ENCODE results near the gene PRKAR1B.
A peak's percentile ranks its signal among the peaks of the same experiment; 100 is the strongest.

PRKAR1B gene

GRCh38 chr7:523347-524336 lies 203.4 kb downstream of the PRKAR1B start:
- no peak overlapping the region for H3K9ac ChIP-seq (ENCODE audit: low read length)
- no peaks in the 10 kb centered on the region for H3K9me3 ChIP-seq (ENCODE audit: control insufficient read depth, insufficient read depth, low read depth, low read length)
- peaks cover 54% of the 10 kb centered on the region for H3K27me3 ChIP-seq (ENCODE audit: control insufficient read depth, insufficient read depth, low read length)
- H3K4me1 ChIP-seq (ENCODE audit: control insufficient read depth, insufficient read depth, low read length): peaks cover 26% of the 10 kb centered on the region
- no peak overlapping the region for H3K27ac ChIP-seq (ENCODE audit: low read depth, low read length)
- no peak overlapping the region for H3K4me3 ChIP-seq (ENCODE audit: low read depth, low read length)
- H3K36me3 ChIP-seq (ENCODE audit: control insufficient read depth, insufficient read depth, low read length): no peaks in the 10 kb centered on the region

DNA sequence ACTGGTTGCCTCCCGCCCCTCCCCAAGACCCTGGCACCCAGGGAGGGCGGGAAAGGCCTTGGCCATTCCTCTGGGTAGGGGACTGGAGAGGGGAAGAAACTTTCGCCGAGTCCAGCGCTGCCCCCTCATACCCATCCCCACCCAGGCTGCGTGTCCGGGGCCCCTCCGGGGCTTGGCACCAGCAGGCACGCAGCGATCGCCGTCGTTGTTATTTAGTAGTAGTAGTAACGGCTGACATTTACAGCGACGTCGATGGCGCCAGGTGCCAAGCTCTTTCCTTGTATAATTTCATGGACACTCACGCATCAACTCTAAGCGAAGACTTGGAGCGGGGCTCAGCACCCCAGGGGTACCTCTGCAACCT lies 204.1 kb downstream of the PRKAR1B start:
- Histone ChIP-seq H3K4me1 (ENCODE audit: control insufficient read depth, insufficient read depth, low read length) (peaks cover 26% of the 10 kb centered on the region), H3K27me3 (ENCODE audit: control insufficient read depth, insufficient read depth, low read length) (peaks cover 56% of the 10 kb centered on the region), H3K9ac (ENCODE audit: low read length) (no peak overlapping the region), H3K9me3 (ENCODE audit: control insufficient read depth, insufficient read depth, low read depth, low read length) (no peaks in the 10 kb centered on the region), H3K27ac (ENCODE audit: low read depth, low read length) (no peak overlapping the region), H3K36me3 (ENCODE audit: control insufficient read depth, insufficient read depth, low read length) (no peaks in the 10 kb centered on the region), H3K4me3 (ENCODE audit: low read depth, low read length) (peak overlapping the region; percentile 67)

DNA sequence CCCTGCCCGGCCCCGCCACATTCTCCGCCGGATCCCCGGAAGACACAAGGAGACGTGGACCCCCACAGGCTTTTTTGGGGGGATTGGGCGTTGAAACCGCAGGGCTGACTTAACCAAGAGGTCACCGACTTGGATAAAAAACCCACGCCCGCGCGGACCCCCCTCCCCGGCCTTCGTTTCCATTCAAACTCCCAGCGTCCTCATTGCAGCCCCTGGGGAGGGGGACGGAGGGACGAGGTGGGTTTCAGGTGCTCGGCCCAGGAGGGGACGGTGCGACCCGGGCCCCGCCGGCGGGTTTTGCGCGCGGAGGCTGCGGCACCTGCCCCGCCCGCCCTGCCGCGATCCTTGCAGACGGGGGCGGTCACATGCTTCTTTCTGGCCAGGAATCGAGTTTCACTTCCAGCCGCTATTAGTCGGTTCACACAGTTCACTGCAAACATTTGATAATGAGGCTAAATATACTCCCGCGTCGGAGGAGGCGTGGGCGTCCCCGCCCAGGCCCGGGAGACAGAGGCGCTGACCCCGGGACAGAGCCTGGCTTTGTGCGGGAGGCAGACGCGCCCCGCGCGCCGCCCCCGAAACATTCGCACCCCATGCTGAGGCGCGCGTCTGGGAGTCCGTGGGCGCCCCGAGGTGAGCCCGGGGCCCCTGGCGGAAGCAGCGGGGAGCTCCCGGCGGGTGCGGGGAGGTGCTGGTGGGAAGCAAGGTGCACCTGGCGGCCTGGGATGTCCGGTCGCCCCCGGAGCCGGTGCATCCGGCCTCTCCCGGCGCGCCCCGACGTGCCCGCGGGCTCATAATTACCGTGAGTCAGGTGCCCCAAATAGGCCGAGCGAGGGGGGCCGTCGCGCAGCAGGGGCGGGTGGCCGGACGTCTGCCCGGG lies 204.8 kb downstream of the PRKAR1B start:
- peaks cover 26% of the 10 kb centered on the region for H3K4me1 ChIP-seq (ENCODE audit: control insufficient read depth, insufficient read depth, low read length)
- H3K27me3 ChIP-seq (ENCODE audit: control insufficient read depth, insufficient read depth, low read length): peaks cover 60% of the 10 kb centered on the region

GRCh38 chr7:521221-522070 lies 205.6 kb downstream of the PRKAR1B start:
- H3K4me1 ChIP-seq (ENCODE audit: control insufficient read depth, insufficient read depth, low read length): peaks cover 21% of the 10 kb centered on the region
- no peak overlapping the region for H3K27ac ChIP-seq (ENCODE audit: low read depth, low read length)
- no peaks in the 10 kb centered on the region for H3K9me3 ChIP-seq (ENCODE audit: control insufficient read depth, insufficient read depth, low read depth, low read length)
- H3K9ac ChIP-seq (ENCODE audit: low read length): peak overlapping the region; percentile 69
- H3K27me3 ChIP-seq (ENCODE audit: control insufficient read depth, insufficient read depth, low read length): peaks cover 60% of the 10 kb centered on the region
- H3K36me3 ChIP-seq (ENCODE audit: control insufficient read depth, insufficient read depth, low read length): no peaks in the 10 kb centered on the region
- peak overlapping the region; percentile 67 for H3K4me3 ChIP-seq (ENCODE audit: low read depth, low read length)

More for the DNA sequence above, 204.8 kb downstream of the PRKAR1B start:
- H3K9me3 ChIP-seq (ENCODE audit: control insufficient read depth, insufficient read depth, low read depth, low read length): no peaks in the 10 kb centered on the region
- H3K36me3 ChIP-seq (ENCODE audit: control insufficient read depth, insufficient read depth, low read length): no peaks in the 10 kb centered on the region
- peak overlapping the region; percentile 67 for H3K4me3 ChIP-seq (ENCODE audit: low read depth, low read length)
- peak overlapping the region; percentile 50 for H3K9ac ChIP-seq (ENCODE audit: low read length)
- no peak overlapping the region for H3K27ac ChIP-seq (ENCODE audit: low read depth, low read length)

DNA sequence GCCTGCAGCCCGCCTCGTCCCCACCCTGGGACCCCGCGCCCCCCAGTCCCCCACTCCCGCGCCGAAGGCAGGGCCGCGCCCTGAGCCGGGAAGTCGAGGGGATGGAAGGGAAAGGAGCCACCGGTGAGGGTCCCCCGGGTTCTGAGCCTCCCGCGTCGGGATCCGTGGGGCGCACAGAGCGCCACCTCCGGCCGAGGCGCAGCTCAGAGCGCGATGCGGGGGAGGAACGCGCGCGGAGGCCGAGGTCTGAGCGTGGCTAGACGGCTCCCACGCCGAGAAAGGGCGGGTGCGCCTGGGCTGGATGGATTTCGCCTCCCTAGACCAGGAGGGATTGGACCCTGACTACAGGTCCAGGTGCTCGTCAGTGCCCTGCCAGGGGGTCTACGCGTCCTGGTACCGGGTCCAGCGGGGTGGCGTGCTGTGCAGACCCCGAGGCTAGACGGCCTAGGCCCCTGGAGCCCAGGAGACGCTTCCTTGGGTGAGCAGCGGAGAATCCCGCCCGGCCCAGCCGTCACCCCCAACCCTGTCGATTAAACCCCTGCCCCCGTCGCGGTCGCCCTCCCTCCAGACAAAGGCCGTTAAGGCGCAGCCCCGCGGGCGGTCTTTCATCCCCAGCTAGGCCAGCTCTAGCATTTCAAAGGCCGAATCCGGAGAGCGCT lies 206.4 kb downstream of the PRKAR1B start:
- Histone ChIP-seq H3K36me3 (ENCODE audit: control insufficient read depth, insufficient read depth, low read length) (no peaks in the 10 kb centered on the region), H3K4me1 (ENCODE audit: control insufficient read depth, insufficient read depth, low read length) (peaks cover 19% of the 10 kb centered on the region), H3K27ac (ENCODE audit: low read depth, low read length) (no peak overlapping the region; the same call in 1 of the 2 replicates), H3K9ac (ENCODE audit: low read length) (peak overlapping the region; percentile 69), H3K27me3 (ENCODE audit: control insufficient read depth, insufficient read depth, low read length) (peaks cover 60% of the 10 kb centered on the region), H3K9me3 (ENCODE audit: control insufficient read depth, insufficient read depth, low read depth, low read length) (no peaks in the 10 kb centered on the region), H3K4me3 (ENCODE audit: low read depth, low read length) (peak overlapping the region; percentile 67)

DNA sequence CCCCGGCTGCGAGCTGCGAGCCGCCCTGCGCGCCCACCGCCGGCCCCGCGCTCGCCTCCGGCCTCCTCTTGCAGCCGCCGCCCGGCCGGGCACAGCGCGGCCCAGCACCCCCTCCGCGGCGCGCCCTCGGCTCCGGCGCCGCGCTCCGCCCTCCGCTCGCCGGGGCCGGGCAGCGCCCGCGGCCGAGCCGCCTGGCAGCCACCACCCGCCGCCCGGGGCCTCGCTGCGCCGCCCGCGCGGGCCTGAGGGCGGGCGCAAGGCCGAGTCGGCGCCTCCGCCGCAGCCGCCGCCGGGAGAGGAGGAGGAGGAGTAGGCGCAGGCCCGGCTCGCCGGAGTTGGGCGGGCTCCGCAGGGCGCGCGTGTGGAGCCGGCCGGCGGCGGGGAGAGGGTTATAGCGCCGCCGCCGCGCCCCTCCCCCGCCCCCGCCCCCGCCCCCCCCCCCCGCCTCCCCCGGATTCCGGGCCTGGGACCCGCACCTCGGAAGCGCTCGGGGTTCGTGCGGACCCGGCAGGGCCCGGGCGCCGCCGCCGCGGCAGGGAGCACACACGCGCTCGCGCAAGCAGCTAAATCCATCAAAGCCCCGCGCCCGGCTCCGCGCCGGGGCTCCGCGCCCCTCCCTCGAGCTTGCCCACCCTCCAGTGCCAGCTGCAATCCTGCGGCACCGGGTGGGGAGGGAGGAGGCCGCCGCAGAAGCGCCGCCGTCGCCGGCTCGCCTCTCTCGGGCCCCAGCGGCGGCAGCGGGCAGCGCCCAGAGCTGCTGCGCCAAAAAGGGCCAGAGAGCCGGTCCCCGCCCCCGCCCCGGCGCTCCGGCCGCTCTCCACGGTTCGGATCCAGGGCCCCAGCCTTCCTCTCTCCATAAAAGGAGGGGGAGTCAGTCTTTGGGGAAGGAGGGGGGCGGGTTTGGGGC lies 207.3 kb downstream of the PRKAR1B start, which contains the start of gene PDGFA:
TSS of gene PDGFA (minus strand) at position 363 of the 907 bp plus-strand sequence. CDS start 845 bp downstream, outside the sequence.
- no peaks in the 10 kb centered on the region for H3K36me3 ChIP-seq (ENCODE audit: control insufficient read depth, insufficient read depth, low read length)
- peaks cover 54% of the 10 kb centered on the region for H3K27me3 ChIP-seq (ENCODE audit: control insufficient read depth, insufficient read depth, low read length)
- H3K4me1 ChIP-seq (ENCODE audit: control insufficient read depth, insufficient read depth, low read length): peaks cover 28% of the 10 kb centered on the region
- no peaks in the 10 kb centered on the region for H3K9me3 ChIP-seq (ENCODE audit: control insufficient read depth, insufficient read depth, low read depth, low read length)
- peak within 1 kb of the TSS; percentile 88 for H3K9ac ChIP-seq (ENCODE audit: low read length)
- peak within 1 kb of the TSS; percentile 66; the same call in 1 of the 2 replicates for H3K27ac ChIP-seq (ENCODE audit: low read depth, low read length)
- peak within 1 kb of the TSS; percentile 95 for H3K4me3 ChIP-seq (ENCODE audit: low read depth, low read length)

- H3K4me3 ChIP-seq (ENCODE audit: low read depth, low read length): peak overlapping the region; percentile 95
- H3K9me3 ChIP-seq (ENCODE audit: control insufficient read depth, insufficient read depth, low read depth, low read length): no peaks in the 10 kb centered on the region
- peaks cover 3% of the 10 kb centered on the region; the same call in 1 of the 2 replicates for H3K36me3 ChIP-seq (ENCODE audit: control insufficient read depth, insufficient read depth, low read length)
- peaks cover 45% of the 10 kb centered on the region for H3K27me3 ChIP-seq (ENCODE audit: control insufficient read depth, insufficient read depth, low read length)
- H3K27ac ChIP-seq (ENCODE audit: low read depth, low read length): peak overlapping the region; percentile 66; the same call in 1 of the 2 replicates
- peak overlapping the region; percentile 88 for H3K9ac ChIP-seq (ENCODE audit: low read length)
- peaks cover 37% of the 10 kb centered on the region for H3K4me1 ChIP-seq (ENCODE audit: control insufficient read depth, insufficient read depth, low read length)
These were observed 208.2 kb downstream of the PRKAR1B start for GRCh38 chr7:518630-519483.

DNA sequence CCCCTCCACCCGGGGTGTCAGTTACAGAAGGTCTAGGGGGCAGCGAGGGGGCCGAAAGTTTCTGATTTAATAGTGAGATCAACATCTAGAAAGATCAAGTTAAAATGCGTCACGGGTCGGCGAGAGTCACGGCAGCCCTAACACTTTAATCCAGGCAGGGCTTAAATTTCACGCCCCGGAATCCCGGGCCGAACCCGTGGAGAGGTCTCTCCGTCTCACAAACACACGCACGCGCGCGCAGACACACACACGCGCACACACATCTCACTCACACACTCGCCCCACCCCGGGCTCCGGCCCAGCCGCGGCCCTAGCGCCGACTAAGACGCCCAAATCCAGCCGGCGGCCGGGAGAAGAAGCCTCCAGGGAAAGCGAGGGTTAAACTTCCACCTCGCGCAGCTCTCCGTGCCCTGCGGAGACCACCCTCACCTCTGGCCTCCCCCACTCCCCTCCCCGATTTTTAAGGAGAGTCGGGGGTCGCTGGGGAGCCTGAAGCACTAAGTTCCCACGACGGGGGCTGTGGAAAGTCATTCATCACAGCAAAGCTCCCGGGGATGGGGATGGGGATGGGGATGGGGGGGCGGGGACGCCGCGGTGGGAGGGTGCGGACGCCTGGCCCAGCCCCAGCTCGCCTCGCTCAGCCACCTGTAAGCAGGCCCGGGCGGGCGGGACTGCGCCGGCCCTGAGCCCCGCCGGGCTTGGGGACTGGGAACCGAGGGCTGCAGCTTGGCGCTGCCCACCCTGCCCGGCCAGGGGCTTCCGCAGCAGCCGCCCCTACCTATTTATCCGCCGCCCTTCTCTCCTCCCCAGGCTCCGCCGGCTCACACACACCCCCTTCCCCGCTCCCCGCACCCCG lies 209.1 kb downstream of the PRKAR1B start:
- Histone ChIP-seq H3K4me3 (ENCODE audit: low read depth, low read length) (peak overlapping the region; percentile 95), H3K9me3 (ENCODE audit: control insufficient read depth, insufficient read depth, low read depth, low read length) (no peaks in the 10 kb centered on the region), H3K9ac (ENCODE audit: low read length) (peak overlapping the region; percentile 88), H3K27me3 (ENCODE audit: control insufficient read depth, insufficient read depth, low read length) (peaks cover 37% of the 10 kb centered on the region), H3K4me1 (ENCODE audit: control insufficient read depth, insufficient read depth, low read length) (peaks cover 41% of the 10 kb centered on the region), H3K36me3 (ENCODE audit: control insufficient read depth, insufficient read depth, low read length) (peaks cover 6% of the 10 kb centered on the region; the same call in 1 of the 2 replicates), H3K27ac (ENCODE audit: low read depth, low read length) (peak overlapping the region; percentile 62; the same call in 1 of the 2 replicates)

Measured in HUES6 (cell line).